SIG-M5 (cell line): ENCODE data around the gene RNF157.
"Not testable (repeated sequence)": the region's sequence is repeated elsewhere in the genome, so short reads cannot be mapped to it uniquely, and the experiment has no call there.

Source experiments
- DNase-seq: peaks from one replicate; lab custom pipeline; 2025; lab: John Stamatoyannopoulos, UW

The RNF157 gene

DNA sequence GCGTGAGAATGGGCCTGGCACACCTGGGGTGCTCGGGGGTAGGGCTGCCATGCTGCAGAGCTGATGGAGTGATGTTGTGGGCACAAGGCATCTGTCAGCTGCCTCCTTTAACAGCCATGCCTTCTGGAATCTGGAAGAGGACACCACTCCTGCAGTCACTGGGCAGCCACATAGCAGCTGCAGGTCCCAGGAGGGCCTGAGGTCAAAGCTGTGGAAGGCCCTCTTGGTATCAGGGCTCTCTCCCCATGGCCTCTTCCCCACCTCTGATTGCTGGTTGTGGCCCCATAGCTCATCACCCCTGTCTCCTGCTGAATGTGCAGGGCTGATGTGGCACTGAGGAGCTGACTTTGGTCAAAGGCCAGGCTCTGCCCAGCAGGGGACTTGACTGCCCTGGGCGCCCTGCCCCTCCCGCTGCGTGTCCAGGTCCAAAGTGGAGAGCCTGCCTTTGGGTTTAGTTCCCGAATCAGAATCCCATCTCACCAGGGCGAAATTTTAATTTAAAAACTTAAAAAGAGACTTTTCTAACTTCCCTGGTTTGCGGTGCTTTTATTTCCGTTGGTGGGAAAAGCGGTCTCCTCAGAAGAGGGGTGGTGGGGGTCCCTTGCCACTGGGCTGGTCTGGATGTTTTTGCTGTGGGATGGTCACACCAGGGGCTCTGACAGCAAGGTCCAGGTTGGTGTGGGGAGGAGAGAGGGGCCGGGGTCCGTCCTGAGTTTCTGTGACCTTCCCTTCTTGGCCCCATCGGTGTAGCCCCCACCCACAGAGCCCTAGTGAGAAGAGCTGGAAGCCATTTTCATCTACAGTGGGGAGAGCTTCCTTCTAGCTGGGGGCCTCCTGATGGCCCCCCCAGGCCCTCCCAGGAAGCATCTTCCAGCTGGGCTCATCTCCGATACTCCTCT, 30.7 kb upstream of the RNF157 start:
- no peak for DNase-seq

- no peak for DNase-seq
Observed at GRCh38 chr17:76270127-76270592, 29.9 kb upstream of the RNF157 start.

DNA sequence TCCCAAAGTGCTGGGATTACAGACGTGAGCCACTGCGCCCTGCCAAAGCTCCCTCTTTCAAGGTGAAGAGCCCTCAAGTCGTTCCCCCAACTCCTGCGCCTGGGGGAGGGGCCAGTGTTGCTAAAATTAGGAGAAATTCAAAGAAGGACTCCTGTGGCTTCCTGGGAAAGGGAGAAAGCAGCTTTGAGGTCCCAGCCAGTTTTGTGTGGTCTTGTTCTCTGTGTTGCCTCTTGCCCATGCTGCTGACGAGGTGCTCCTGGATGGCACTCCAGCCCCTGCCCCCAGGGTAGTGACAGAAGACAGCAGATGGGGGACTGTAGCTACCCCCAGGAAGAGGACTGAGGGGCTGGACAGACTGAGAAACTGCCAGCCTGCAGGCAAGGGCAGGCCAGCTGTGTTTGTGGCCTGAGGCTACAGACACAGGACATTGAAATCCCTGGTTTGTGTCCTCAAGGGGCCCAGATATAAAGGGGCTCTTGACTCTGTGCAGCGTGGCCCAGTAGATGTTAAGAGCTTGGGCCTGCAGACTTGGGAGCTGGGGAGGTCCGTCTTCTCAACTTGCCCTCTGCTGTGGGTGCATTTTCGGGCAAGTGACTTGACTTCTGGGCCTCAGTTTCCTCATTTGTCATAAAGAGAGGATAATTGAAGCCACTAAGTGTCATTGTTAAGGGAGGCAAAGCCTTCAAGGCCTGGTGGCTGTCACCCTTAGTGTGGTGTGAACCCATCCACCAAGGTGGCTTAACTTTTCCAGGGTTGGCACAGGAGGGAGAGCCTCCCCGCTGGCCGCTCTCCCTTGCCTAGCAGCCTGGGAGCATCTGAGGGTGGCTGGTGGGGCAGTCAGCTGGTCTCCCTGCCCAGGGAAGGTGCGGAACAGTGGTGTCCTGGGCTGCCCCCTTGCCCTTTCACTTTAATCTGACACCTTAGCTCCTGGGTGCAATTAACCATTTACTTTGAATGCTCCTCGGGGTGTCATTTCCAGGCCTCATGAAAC, 29.0 kb upstream of the RNF157 start:
- DNase-seq, result no peak

GRCh38 chr17:76268015-76268749, 27.9 kb upstream of the RNF157 start:
- peak; percentile 66 for DNase-seq

GRCh38 chr17:76267581-76268001, 27.3 kb upstream of the RNF157 start:
- not testable (repeated sequence) for DNase-seq

DNA sequence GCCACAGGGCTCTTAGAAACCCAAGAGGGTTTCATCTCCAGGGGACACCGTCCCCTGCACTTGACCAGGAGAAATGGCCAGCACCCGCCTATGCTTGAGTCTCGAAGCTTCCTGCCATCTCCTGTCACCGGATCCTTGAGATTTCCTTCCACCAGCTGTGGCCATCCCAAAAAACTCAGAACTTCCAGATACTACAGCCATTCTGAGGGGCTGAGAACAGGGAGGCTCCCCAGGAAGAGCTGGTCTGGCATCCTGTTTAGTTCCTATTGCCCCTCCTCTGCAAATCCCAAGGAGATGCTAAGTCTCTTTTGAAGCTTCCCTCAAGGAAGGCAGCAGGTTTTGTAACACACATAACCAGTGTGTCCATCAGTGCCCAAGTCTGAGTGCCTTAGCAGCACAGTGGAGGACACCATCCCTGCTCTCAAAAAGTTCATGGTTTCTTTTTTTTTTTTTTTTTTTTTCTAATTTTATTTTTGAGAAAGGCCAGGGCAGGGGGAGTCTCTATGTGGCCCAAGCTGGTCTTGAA, 26.8 kb upstream of the RNF157 start:
- no peak for DNase-seq

DNA sequence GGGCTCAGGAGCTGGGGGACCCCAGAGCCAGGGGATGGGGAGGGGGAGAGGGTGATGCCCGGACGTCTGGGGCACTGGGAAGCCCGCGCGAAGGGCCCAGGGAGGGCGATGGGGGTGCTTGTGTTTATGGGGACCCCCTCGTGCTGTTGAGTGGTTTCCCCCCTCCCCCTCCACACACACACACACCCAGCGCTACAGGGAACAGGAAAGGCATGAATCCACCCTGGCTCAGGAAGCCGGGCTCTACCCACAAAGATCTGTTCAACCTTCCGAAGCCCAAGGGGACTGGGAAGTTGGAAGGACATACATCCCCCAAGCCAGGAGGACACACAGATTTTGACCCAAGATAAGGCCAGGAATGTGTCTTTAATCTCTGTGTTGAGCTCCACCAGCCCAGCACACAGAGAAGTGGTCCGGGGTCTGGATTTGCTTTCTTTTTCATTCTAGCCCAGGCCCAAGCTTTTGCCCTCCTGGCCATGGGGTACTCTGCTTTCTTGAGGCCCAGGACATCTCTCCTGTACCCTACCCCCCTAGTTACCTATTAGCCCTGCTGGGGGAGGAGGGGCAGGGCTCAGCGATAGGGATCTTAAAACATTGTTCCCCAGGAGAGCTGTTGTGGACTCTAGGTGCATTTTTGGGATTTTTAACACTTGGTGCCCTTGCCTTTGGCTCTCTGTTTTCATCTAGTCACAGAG, 26.1 kb upstream of the RNF157 start:
- no peak for DNase-seq

GRCh38 chr17:76265624-76266243, 25.4 kb upstream of the RNF157 start:
- DNase-seq, result no peak

GRCh38 chr17:76264755-76265623, 24.7 kb upstream of the RNF157 start, which contains the start of gene UBALD2:
TSS of gene UBALD2 (plus strand) at chr17:76265348. CDS start at chr17:76265506, 158 bp downstream.
- DNase-seq, result peak; percentile 99

DNA sequence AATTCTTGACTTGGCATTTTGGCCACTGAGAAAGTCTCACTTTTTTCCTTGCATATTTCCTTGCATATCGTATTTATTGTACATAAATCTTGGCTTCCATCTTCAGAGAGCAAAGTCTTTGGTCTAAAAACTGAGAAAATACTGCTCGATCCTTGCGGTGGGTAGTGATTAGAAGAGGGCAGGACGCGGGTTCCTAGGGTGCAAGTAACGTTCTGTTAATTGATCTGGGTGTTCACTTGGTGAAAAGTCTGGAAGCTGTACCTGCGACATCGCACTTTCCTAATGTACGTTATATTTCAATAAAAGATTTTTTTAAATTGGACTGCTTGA, 24.1 kb upstream of the RNF157 start:
- no peak for DNase-seq

GRCh38 chr17:76263896-76264295, 23.6 kb upstream of the RNF157 start:
- DNase-seq, result no peak

GRCh38 chr17:76262732-76263344, 22.5 kb upstream of the RNF157 start:
- peak; percentile 50 for DNase-seq

DNA sequence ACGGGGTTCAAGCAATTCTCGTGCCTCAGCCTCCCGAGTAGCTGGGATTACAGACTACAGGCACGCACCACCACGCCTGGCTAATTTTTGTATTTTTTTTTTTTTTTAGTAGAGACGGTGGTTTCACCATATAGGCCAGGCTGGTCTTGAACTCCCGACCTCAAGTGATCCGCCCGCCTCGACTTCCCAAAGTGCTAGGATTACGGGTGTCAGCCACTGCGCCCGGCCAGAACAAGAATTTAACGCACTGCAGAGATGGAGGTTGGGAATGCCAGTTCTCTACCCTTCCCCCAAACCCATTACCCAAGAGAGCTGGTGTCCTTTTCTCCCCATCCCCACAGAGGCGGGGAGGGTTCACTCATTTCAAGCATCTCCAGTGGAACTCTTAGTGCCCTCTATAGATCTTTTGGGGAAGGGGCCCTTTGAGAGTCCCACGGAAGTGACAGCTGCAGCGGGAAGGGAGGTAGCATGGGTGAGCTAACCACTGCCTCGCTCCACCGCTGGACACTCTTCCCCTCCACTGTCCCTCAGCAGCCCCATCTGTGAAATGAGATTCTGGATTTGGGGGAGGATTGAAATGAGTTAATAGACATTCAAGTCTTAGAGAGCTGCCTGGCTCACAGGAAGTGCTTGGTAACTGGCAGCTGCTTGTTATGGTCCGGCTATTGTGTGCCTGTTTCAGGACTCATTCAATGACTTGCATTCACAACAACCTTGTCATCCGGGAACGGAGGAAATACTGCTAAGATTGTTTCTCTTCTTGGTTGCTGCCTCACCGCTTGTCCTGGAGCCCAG, 21.3 kb upstream of the RNF157 start:
- no peak for DNase-seq

DNA sequence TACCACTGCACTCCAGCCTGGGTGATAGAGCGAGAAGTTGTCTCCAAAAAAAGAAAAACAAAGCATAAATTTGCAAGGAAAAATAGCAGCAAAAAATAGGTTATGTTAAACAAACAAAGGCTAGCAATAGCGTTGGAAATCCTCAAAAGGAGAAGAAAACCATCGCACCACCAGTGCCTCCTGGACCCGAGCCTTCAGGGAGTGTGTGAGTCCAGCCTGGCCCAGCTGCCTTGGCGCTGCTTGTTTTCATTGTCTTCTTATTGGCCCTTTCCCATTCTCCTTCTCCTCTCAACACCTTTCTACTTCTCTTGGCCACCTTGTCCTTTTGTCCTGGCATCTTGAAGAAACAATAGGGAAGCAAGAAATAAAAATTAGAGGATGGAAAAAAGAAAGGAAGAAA, 20.4 kb upstream of the RNF157 start:
- DNase-seq, result no peak

GRCh38 chr17:76260220-76260619, 19.9 kb upstream of the RNF157 start:
- no peak for DNase-seq

- DNase-seq, result not testable (repeated sequence)
Observed at GRCh38 chr17:76256430-76257050, 16.2 kb upstream of the RNF157 start.

DNA sequence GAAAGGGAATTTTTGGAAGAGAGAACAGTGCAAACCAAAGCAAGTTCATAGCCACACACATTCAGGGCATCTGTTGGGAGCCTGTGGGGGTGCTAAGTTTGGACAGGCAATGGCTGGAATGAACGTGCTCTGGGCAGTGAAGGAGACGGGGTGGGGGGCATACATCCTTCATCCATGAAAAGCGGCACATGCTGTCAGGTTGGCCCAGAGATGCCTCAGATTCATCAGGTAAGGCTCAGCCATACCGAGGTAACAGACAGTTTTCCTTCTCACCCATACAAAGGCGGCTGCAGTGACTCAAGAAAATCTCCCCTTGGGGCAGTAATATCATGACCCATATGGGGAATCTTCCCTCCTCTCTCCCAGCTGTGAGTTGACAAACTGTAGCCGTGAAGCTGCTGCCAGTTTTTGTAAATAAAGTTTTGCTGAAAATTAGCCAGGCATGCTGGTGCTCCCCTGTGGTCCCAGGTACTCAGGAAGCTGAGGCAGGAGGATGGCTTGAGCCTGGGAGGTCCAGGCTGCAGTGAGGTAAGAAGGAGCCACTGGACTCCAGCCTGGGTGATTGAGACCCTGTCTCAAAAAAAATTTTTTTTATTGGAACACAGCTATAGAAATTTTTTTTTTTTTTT, 15.6 kb upstream of the RNF157 start:
- DNase-seq, result no peak
